Measurements from ENCODE around the gene KRT9. TPM values are rescaled to one million over a fixed set of nuclear protein-coding genes. Genes with fewer than 3 reads are reported as not detected.

Gene KRT9
- total RNA-seq, 4 donors from 2014 or later: 0.21 TPM; not detected in 3

- H3K4me3 ChIP-seq: no peak overlapping the region
- TF ChIP-seq POLR2A (IDR thresholded peaks at IDR 0.05) (no peak), CTCF (IDR thresholded peaks at IDR 0.05) (peak; percentile 72 to 83 (median 80))
Observed at GRCh38 chr17:41548844-41549595, 22.8 kb downstream of the KRT9 start.

GRCh38 chr17:41547921-41548843 is 23.7 kb downstream of the KRT9 start:
- TF ChIP-seq CTCF (IDR thresholded peaks at IDR 0.05): no peak
- TF ChIP-seq POLR2A (IDR thresholded peaks at IDR 0.05): peak in 1 of 2 donors; percentile 24
- Histone ChIP-seq H3K9me3 (no peaks in the 10 kb centered on the region), H3K27ac (peak overlapping the region; percentile 85 to 89), H3K4me3 (no peak overlapping the region), H3K36me3 (no peaks in the 10 kb centered on the region), H3K27me3 (no peaks in the 10 kb centered on the region), H3K4me1 (peaks cover 0 to 9% of the 10 kb centered on the region in 2 donors)
- intact Hi-C loops (cut with DNase I; ENCODE audit: low total_unique reads): no loop called here
- peak; percentile 84 to 93 for DNase-seq

More at GRCh38 chr17:41548844-41549595, 22.8 kb downstream of the KRT9 start:
- Histone ChIP-seq H3K9me3 (no peaks in the 10 kb centered on the region), H3K36me3 (no peaks in the 10 kb centered on the region), H3K27me3 (no peaks in the 10 kb centered on the region), H3K4me1 (peaks cover 0 to 9% of the 10 kb centered on the region in 2 donors), H3K27ac (peak overlapping the region; percentile 85 to 89)
- DNase-seq: peak; percentile 85 to 87
- intact Hi-C loops (cut with DNase I; ENCODE audit: low total_unique reads): no loop called here

GRCh38 chr17:41547378-41547841 is 24.4 kb downstream of the KRT9 start:
- intact Hi-C loops (cut with DNase I; ENCODE audit: low total_unique reads): no loop called here
- Histone ChIP-seq H3K27ac (peak overlapping the region; percentile 85 to 89), H3K36me3 (no peaks in the 10 kb centered on the region), H3K9me3 (no peaks in the 10 kb centered on the region), H3K4me3 (no peak overlapping the region), H3K27me3 (no peaks in the 10 kb centered on the region), H3K4me1 (peaks cover 0 to 9% of the 10 kb centered on the region in 2 donors)
- peak; percentile 54 to 56 for DNase-seq
- TF ChIP-seq CTCF (IDR thresholded peaks at IDR 0.05) (no peak), POLR2A (IDR thresholded peaks at IDR 0.05) (no peak)

- intact Hi-C loops (cut with DNase I; ENCODE audit: low total_unique reads): no loop called here
- peak overlapping the region; percentile 85 to 89 for H3K27ac ChIP-seq
- DNase-seq: no peak
Observed at GRCh38 chr17:41546819-41547218, 25.0 kb downstream of the KRT9 start.

More at GRCh38 chr17:41546819-41547218, 25.0 kb downstream of the KRT9 start:
- H3K4me3 ChIP-seq: no peak overlapping the region
- peaks cover 0 to 9% of the 10 kb centered on the region in 2 donors for H3K4me1 ChIP-seq
- H3K27me3 ChIP-seq: no peaks in the 10 kb centered on the region
- no peaks in the 10 kb centered on the region for H3K9me3 ChIP-seq
- no peaks in the 10 kb centered on the region for H3K36me3 ChIP-seq
- TF ChIP-seq CTCF (IDR thresholded peaks at IDR 0.05) (no peak), POLR2A (IDR thresholded peaks at IDR 0.05) (no peak)

All from uterus (tissue), 4 donors.